Neural cell (in vitro differentiated cells): Measurements from ENCODE around the gene PTEN. TPM values are rescaled to one million over a fixed set of nuclear protein-coding genes. Genes with fewer than 3 reads are reported as not detected.
"Not testable (repeated sequence)": the region's sequence is repeated elsewhere in the genome, so short reads cannot be mapped to it uniquely, and the experiment has no call there.

Experiments used
- H2AFZ ChIP-seq: fragments of 200-600, 300-800 bp; sonication (generic), shearing (Covaris generic); 2 replicates; pipeline ENCODE4 v1.6.0; 2014; ENCODE audit warnings: low read depth, mild to moderate bottlenecking, antibody characterized with exemption, low read length, moderate library complexity
- H3F3A ChIP-seq: fragments of 200-600 bp; shearing (Covaris generic); 2 replicates; pipeline ENCODE4 v1.6.1; 2016; ENCODE audit warnings: mild to moderate bottlenecking, moderate library complexity, mixed read lengths, antibody characterized with exemption, low read length; ENCODE audit not compliant: insufficient read depth, poor library complexity, severe bottlenecking
- H3K27ac ChIP-seq: fragments of 200-600, 300-800 bp; sonication (generic), shearing (Covaris generic); 2 replicates; pipeline ENCODE4 v1.5.1; 2014; ENCODE audit warnings: mild to moderate bottlenecking, low read length, moderate library complexity
- H3K27me3 ChIP-seq: fragments of 300-800, 200-600 bp; sonication (generic), shearing (Covaris generic); 2 replicates; pipeline ENCODE4 v1.6.0; 2014; ENCODE audit warnings: mild to moderate bottlenecking, low read depth, low read length, moderate library complexity; ENCODE audit not compliant: insufficient read depth
- H3K36me3 ChIP-seq: fragments of 300-800, 200-600 bp; sonication (generic), shearing (Covaris generic); 2 replicates; pipeline ENCODE4 v1.5.1; 2014; ENCODE audit warnings: mild to moderate bottlenecking, antibody characterized with exemption, low read length, moderate library complexity; ENCODE audit not compliant: insufficient read depth
- H3K4me2 ChIP-seq: fragments of 300-800, 200-600 bp; sonication (generic), shearing (Covaris generic); 2 replicates; pipeline ENCODE4 v1.6.0; 2014; ENCODE audit warnings: mild to moderate bottlenecking, low read length
- H3K4me3 ChIP-seq: fragments of 300-800, 200-600 bp; sonication (generic), shearing (Covaris generic); 2 replicates; pipeline ENCODE4 v1.5.1; 2014; ENCODE audit warnings: mild to moderate bottlenecking, low read length, moderate library complexity
- H3K79me2 ChIP-seq: fragments of 200-600 bp; shearing (Covaris generic); replicated peaks from 2 replicates; pipeline ENCODE4 v1.6.0; 2014; ENCODE audit warnings: mild to moderate bottlenecking, low read length, moderate library complexity; ENCODE audit not compliant: insufficient read depth
- H3K9ac ChIP-seq: fragments of 300-800, 200-600 bp; sonication (generic), shearing (Covaris generic); 2 replicates; pipeline ENCODE4 v1.6.1; 2016; ENCODE audit warnings: mild to moderate bottlenecking, low read length, mixed read lengths
- H3K9me2 ChIP-seq: fragments of 200-600 bp; shearing (Covaris generic); 2 replicates; pipeline ENCODE4 v1.6.1; 2016; ENCODE audit warnings: mild to moderate bottlenecking, low read length, mixed read lengths; ENCODE audit not compliant: insufficient read depth
- H3K9me3 ChIP-seq: fragments of 200-600, 300-800 bp; sonication (generic), shearing (Covaris generic); 2 replicates; pipeline ENCODE4 v1.6.1; 2016; ENCODE audit warnings: mild to moderate bottlenecking, mixed run types, low read length, moderate library complexity, mixed read lengths
- H4K20me1 ChIP-seq: fragments of 200-600 bp; shearing (Covaris generic); 2 replicates; pipeline ENCODE4 v1.6.1; 2016; ENCODE audit warnings: mild to moderate bottlenecking, mixed run types; ENCODE audit not compliant: insufficient read depth
- CTCF ChIP-seq: fragments of 450-650 bp; IDR thresholded peaks from 2 replicates; pipeline ENCODE4 v1.5.1; 2014; ENCODE audit warnings: antibody characterized with exemption, mild to moderate bottlenecking, moderate library complexity; ENCODE audit not compliant: poor library complexity, severe bottlenecking
- EP300 ChIP-seq: fragments of 450-650 bp; conservative IDR thresholded peaks from 2 replicates; pipeline ENCODE4 v1.6.1; 2014; ENCODE audit warnings: antibody characterized with exemption, mild to moderate bottlenecking, moderate library complexity; ENCODE audit not compliant: poor library complexity, severe bottlenecking
- EZH2 ChIP-seq: fragments of 200-600, 300-800 bp; shearing (Covaris generic), sonication (generic); IDR thresholded peaks from 2 replicates; pipeline ENCODE4 v1.6.1; 2014; ENCODE audit warnings: antibody characterized with exemption, low read length, borderline replicate concordance, mild to moderate bottlenecking; ENCODE audit not compliant: insufficient read depth, poor library complexity, severe bottlenecking
- POLR2AphosphoS5 ChIP-seq: IDR thresholded peaks from 2 replicates; pipeline ENCODE4 v1.6.1; 2012
- RAD21 ChIP-seq: fragments of 450-650 bp; conservative IDR thresholded peaks from 2 replicates; pipeline ENCODE4 v1.6.1; 2014; ENCODE audit warnings: antibody characterized with exemption, mild to moderate bottlenecking, moderate library complexity
- SMC3 ChIP-seq: fragments of 450-650 bp; conservative IDR thresholded peaks from 2 replicates; pipeline ENCODE4 v1.6.1; 2014; ENCODE audit warnings: antibody characterized with exemption, mild to moderate bottlenecking, moderate library complexity; ENCODE audit not compliant: poor library complexity
- polyA plus RNA-seq: library from polyadenylated mRNA; depleted of rRNA; stranded (reverse); fragments of >200 nt; gene quantifications from 2 replicates; pipeline ENCODE4 v1.2.3, GENCODE V29; 2014
- TF ChIP-seq, protein P1 (sequence below): IDR thresholded peaks from 2 replicates; pipeline ENCODE4 v1.6.1; 2012; ENCODE audit warnings: borderline replicate concordance

PTEN gene
- polyA plus RNA-seq, 1 donor from 2014 or later, result 47.3 TPM

- H3K27ac ChIP-seq, result peak overlapping the region; percentile 99
- no peaks in the 10 kb centered on the region for H3K9me3 ChIP-seq
- H3K79me2 ChIP-seq, result peaks cover 34% of the 10 kb centered on the region
- no peaks in the 10 kb centered on the region for H3K9me2 ChIP-seq
- H3K36me3 ChIP-seq, result no peaks in the 10 kb centered on the region
- peak overlapping the region; percentile 97 for H2AFZ ChIP-seq
- H4K20me1 ChIP-seq, result peaks cover 25% of the 10 kb centered on the region
- H3F3A ChIP-seq, result peaks cover 10% of the 10 kb centered on the region
- H3K4me2 ChIP-seq, result peak overlapping the region; percentile 57
- peak overlapping the region; percentile 98 for H3K9ac ChIP-seq
- peak overlapping the region; percentile 80 for H3K4me3 ChIP-seq
- H3K27me3 ChIP-seq, result no peaks in the 10 kb centered on the region
- TF ChIP-seq EZH2 (no peak), EP300 (peak; percentile 6), SMC3 (no peak), POLR2AphosphoS5 (no peak), CTCF (peak; percentile 29)
- TF ChIP-seq, protein P1, sequence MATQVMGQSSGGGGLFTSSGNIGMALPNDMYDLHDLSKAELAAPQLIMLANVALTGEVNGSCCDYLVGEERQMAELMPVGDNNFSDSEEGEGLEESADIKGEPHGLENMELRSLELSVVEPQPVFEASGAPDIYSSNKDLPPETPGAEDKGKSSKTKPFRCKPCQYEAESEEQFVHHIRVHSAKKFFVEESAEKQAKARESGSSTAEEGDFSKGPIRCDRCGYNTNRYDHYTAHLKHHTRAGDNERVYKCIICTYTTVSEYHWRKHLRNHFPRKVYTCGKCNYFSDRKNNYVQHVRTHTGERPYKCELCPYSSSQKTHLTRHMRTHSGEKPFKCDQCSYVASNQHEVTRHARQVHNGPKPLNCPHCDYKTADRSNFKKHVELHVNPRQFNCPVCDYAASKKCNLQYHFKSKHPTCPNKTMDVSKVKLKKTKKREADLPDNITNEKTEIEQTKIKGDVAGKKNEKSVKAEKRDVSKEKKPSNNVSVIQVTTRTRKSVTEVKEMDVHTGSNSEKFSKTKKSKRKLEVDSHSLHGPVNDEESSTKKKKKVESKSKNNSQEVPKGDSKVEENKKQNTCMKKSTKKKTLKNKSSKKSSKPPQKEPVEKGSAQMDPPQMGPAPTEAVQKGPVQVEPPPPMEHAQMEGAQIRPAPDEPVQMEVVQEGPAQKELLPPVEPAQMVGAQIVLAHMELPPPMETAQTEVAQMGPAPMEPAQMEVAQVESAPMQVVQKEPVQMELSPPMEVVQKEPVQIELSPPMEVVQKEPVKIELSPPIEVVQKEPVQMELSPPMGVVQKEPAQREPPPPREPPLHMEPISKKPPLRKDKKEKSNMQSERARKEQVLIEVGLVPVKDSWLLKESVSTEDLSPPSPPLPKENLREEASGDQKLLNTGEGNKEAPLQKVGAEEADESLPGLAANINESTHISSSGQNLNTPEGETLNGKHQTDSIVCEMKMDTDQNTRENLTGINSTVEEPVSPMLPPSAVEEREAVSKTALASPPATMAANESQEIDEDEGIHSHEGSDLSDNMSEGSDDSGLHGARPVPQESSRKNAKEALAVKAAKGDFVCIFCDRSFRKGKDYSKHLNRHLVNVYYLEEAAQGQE, result no peak
These were observed 759 bp upstream of the PTEN start for GRCh38 chr10:87862679-87863052.

- not testable (repeated sequence) for H3K9me2 ChIP-seq, H3K9me3 ChIP-seq, H3K4me2 ChIP-seq, H2AFZ ChIP-seq, H3K27me3 ChIP-seq, H3K36me3 ChIP-seq
- Histone ChIP-seq H3K4me3 (peak overlapping the region; percentile 80), H3K9ac (peak overlapping the region; percentile 98), H3F3A (peaks cover 10% of the 10 kb centered on the region), H4K20me1 (peaks cover 31% of the 10 kb centered on the region), H3K27ac (peak overlapping the region; percentile 99), H3K79me2 (peaks cover 48% of the 10 kb centered on the region)
These were observed 598 bp downstream of the PTEN start for GRCh38 chr10:87863951-87864495.

- peak overlapping the region; percentile 99 for H3K27ac ChIP-seq
- peaks cover 10% of the 10 kb centered on the region for H3F3A ChIP-seq
- no peaks in the 10 kb centered on the region for H3K27me3 ChIP-seq
- H3K9me3 ChIP-seq, result no peaks in the 10 kb centered on the region
- H3K9ac ChIP-seq, result peak overlapping the region; percentile 98
- H2AFZ ChIP-seq, result no peak overlapping the region
- peak; percentile 12 for TF ChIP-seq SMC3
- TF ChIP-seq, protein P1, result no peak
- TF ChIP-seq RAD21, result peak; percentile 23
- peaks cover 31% of the 10 kb centered on the region for H4K20me1 ChIP-seq
- peak overlapping the region; percentile 81 for H3K4me2 ChIP-seq
- peak overlapping the region; percentile 80 for H3K4me3 ChIP-seq
- no peaks in the 10 kb centered on the region for H3K36me3 ChIP-seq
- peaks cover 53% of the 10 kb centered on the region for H3K79me2 ChIP-seq
- H3K9me2 ChIP-seq, result no peaks in the 10 kb centered on the region
These were observed 1.2 kb downstream of the PTEN start for GRCh38 chr10:87864496-87865059.
